Breast epithelium (tissue), 3 donors: ENCODE measurements around the gene GNB1L.

Experiments used
- CTCF ChIP-seq, 3 donors: fragments of 450-650 bp; IDR thresholded peaks; one replicate each; pipeline ENCODE4 v1.5.1; 2016 to 2017; ENCODE audit warnings: antibody characterized with exemption in 3 of 3, mild to moderate bottlenecking in 3 of 3, moderate library complexity in 3 of 3
- POLR2A ChIP-seq: fragments of 450-650 bp; IDR thresholded peaks from one replicate; pipeline ENCODE4 v1.6.1; 2016; ENCODE audit warnings: antibody characterized with exemption, mild to moderate bottlenecking, moderate library complexity

- TF ChIP-seq POLR2A, result no peak
- no peak for TF ChIP-seq CTCF (IDR thresholded peaks at IDR 0.05)
Measured at GRCh38 chr22:19853058-19853878, 1.4 kb downstream of the GNB1L start.
